Measurements from ENCODE around the gene GOLGA3. TPM values are rescaled to one million over a fixed set of nuclear protein-coding genes. Genes with fewer than 3 reads are reported as not detected.

GOLGA3 gene
- total and polyA plus RNA-seq, 2 experiments from 2014 or later, result 10.3 to 57.8 TPM

- Histone ChIP-seq H3K79me2 (replicated peaks; ENCODE audit: insufficient read depth) (no peaks in the 10 kb centered on the region), H3K27me3 (ENCODE audit: insufficient read depth) (no peaks in the 10 kb centered on the region), H3K27ac (ENCODE audit: low read depth) (peak overlapping the region; percentile 89), H3K36me3 (ENCODE audit: insufficient read depth) (peaks cover 17% of the 10 kb centered on the region), H3K4me1 (ENCODE audit: insufficient read depth) (peaks cover 16% of the 10 kb centered on the region), H2AFZ (no peak overlapping the region), H3F3A (replicated peaks; ENCODE audit: low read depth) (peaks cover 13% of the 10 kb centered on the region; the same call in 1 of the 2 replicates), H3K9me2 (ENCODE audit: insufficient read depth) (no peaks in the 10 kb centered on the region), H3K4me2 (peak overlapping the region; percentile 64; the same call in 1 of the 2 replicates), H4K20me1 (replicated peaks; ENCODE audit: insufficient read depth) (peaks cover 7% of the 10 kb centered on the region), H3K4me3 (no peak overlapping the region)
- Mint-ChIP-seq H3K9me3 (no peaks in the 10 kb centered on the region), H3K36me3 (ENCODE audit: low read depth) (peaks cover 56% of the 10 kb centered on the region), H3K4me1 (peaks cover 21% of the 10 kb centered on the region), H3K27me3 (ENCODE audit: insufficient read depth, low read depth, poor library complexity) (peaks cover 8% of the 10 kb centered on the region), H3K4me3 (peak overlapping the region; percentile 26; the same call in 1 of the 3 replicates), H3K27ac (peak overlapping the region; percentile 91)
- ATAC-seq, result no peak; the same call in 2 of the 3 replicates
- no peak for DNase-seq (ENCODE audit: low spot score)
- TF ChIP-seq REST (IDR thresholded peaks at IDR 0.05; ENCODE audit: unreplicated experiment) (no peak), JUNB (IDR thresholded peaks at IDR 0.05; ENCODE audit: unreplicated experiment) (no peak), ETS1 (IDR thresholded peaks at IDR 0.05) (no peak), ZNF114 (CRISPR knock-in tag; IDR thresholded peaks at IDR 0.05) (no peak), NANOG (IDR thresholded peaks at IDR 0.05; ENCODE audit: borderline replicate concordance) (no peak), ZNF331 (CRISPR knock-in tag; IDR thresholded peaks at IDR 0.05; ENCODE audit: low read depth) (no peak)
Measured at GRCh38 chr12:132848521-132848920, 19.9 kb upstream of the GOLGA3 start.

GRCh38 chr12:132847363-132848356 lies 19.0 kb upstream of the GOLGA3 start:
- Histone ChIP-seq H3K27me3 (ENCODE audit: insufficient read depth) (no peaks in the 10 kb centered on the region), H4K20me1 (replicated peaks; ENCODE audit: insufficient read depth) (peaks cover 7% of the 10 kb centered on the region), H3K79me2 (replicated peaks; ENCODE audit: insufficient read depth) (no peaks in the 10 kb centered on the region), H3K9me2 (ENCODE audit: insufficient read depth) (no peaks in the 10 kb centered on the region), H3K4me2 (peak overlapping the region; percentile 64; the same call in 1 of the 2 replicates), H3K4me3 (peak overlapping the region; percentile 30), H3K4me1 (ENCODE audit: insufficient read depth) (peaks cover 16% of the 10 kb centered on the region), H2AFZ (no peak overlapping the region), H3K27ac (ENCODE audit: low read depth) (peak overlapping the region; percentile 89), H3K36me3 (ENCODE audit: insufficient read depth) (peaks cover 17% of the 10 kb centered on the region), H3F3A (replicated peaks; ENCODE audit: low read depth) (peaks cover 13% of the 10 kb centered on the region; the same call in 1 of the 2 replicates)
- Mint-ChIP-seq H3K9me3 (no peaks in the 10 kb centered on the region), H3K36me3 (ENCODE audit: low read depth) (peaks cover 55% of the 10 kb centered on the region), H3K27ac (peak overlapping the region; percentile 91), H3K4me1 (peaks cover 21% of the 10 kb centered on the region), H3K4me3 (peak overlapping the region; percentile 43), H3K27me3 (ENCODE audit: insufficient read depth, low read depth, poor library complexity) (peaks cover 8% of the 10 kb centered on the region)
- DNase-seq (ENCODE audit: low spot score) (peak; percentile 93), ATAC-seq (peak; percentile 97)
- TF ChIP-seq POLR2AphosphoS5 (IDR thresholded peaks at IDR 0.05; ENCODE audit: low read depth), result no peak
- TF ChIP-seq REST (IDR thresholded peaks at IDR 0.05; ENCODE audit: unreplicated experiment), result no peak

All from GM23338 (cell line).